GM21737 (cell line): Measurements from ENCODE around the gene PACC1.

ENCODE experiments used
- ATAC-seq: cut with Tn5 transposase; IDR thresholded peaks from one replicate; pipeline ENCODE4 v1.9.1; 2021; ENCODE audit warnings: mild to moderate bottlenecking, moderate library complexity; ENCODE audit not compliant: unreplicated experiment

PACC1 gene

GRCh38 chr1:212414328-212415106 lies at the start of gene PACC1:
Gene PACC1 (minus strand): TSS chr1:212414886. CDS start chr1:212414757, 129 bp downstream.
- peak; percentile 93 for ATAC-seq

- no peak for ATAC-seq
These were observed 49.0 kb upstream of the PACC1 start for GRCh38 chr1:212463565-212464285.

- no peak for ATAC-seq
These were observed 47.4 kb upstream of the PACC1 start for GRCh38 chr1:212461916-212462660.

- ATAC-seq = no peak
These were observed 45.7 kb upstream of the PACC1 start for GRCh38 chr1:212460376-212460775.

GRCh38 chr1:212459656-212460055 lies 45.0 kb upstream of the PACC1 start:
- ATAC-seq = no peak

- no peak for ATAC-seq
These were observed 44.1 kb upstream of the PACC1 start for GRCh38 chr1:212458817-212459216.

- no peak for ATAC-seq
These were observed 43.2 kb upstream of the PACC1 start for GRCh38 chr1:212457740-212458338.

GRCh38 chr1:212455803-212456528 lies 41.3 kb upstream of the PACC1 start:
- ATAC-seq = peak; percentile 71

GRCh38 chr1:212455401-212455800 lies 40.7 kb upstream of the PACC1 start:
- ATAC-seq = no peak

- no peak for ATAC-seq
These were observed 40.1 kb upstream of the PACC1 start for GRCh38 chr1:212454741-212455140.

GRCh38 chr1:212453156-212453857 lies 38.6 kb upstream of the PACC1 start:
- no peak for ATAC-seq

- ATAC-seq = no peak
These were observed 37.9 kb upstream of the PACC1 start for GRCh38 chr1:212452323-212453155.

- ATAC-seq = no peak
These were observed 37.0 kb upstream of the PACC1 start for GRCh38 chr1:212451416-212452322.

- ATAC-seq = no peak
These were observed 35.7 kb upstream of the PACC1 start for GRCh38 chr1:212450331-212450881.

GRCh38 chr1:212447478-212447877 lies 32.8 kb upstream of the PACC1 start:
- no peak for ATAC-seq

- ATAC-seq = no peak
These were observed 31.6 kb upstream of the PACC1 start for GRCh38 chr1:212446333-212446732.

- ATAC-seq = no peak
These were observed 27.7 kb upstream of the PACC1 start for GRCh38 chr1:212442408-212442807.

- no peak for ATAC-seq
These were observed 25.7 kb upstream of the PACC1 start for GRCh38 chr1:212440419-212440818.
